ENCODE data around the gene VSIG4.

VSIG4 gene

GRCh38 chrX:66008328-66008970, 31.4 kb downstream of the VSIG4 start:
- no peak for DNase-seq (ENCODE audit: low read depth in 2 of 2)

- no peak for DNase-seq (ENCODE audit: low read depth in 2 of 2)
Measured at GRCh38 chrX:66007851-66008250, 32.0 kb downstream of the VSIG4 start.

- no peak for DNase-seq (ENCODE audit: low read depth in 2 of 2)
Measured at GRCh38 chrX:66005830-66006449, 33.9 kb downstream of the VSIG4 start.

GRCh38 chrX:66004928-66005829, 34.7 kb downstream of the VSIG4 start:
- no peak for DNase-seq (ENCODE audit: low read depth in 2 of 2)

- no peak for DNase-seq (ENCODE audit: low read depth in 2 of 2)
Measured at GRCh38 chrX:66002824-66003680, 36.8 kb downstream of the VSIG4 start.

- DNase-seq (ENCODE audit: low read depth in 2 of 2) = no peak
Measured at GRCh38 chrX:66001596-66001995, 38.3 kb downstream of the VSIG4 start.

GRCh38 chrX:66000628-66001272, 39.1 kb downstream of the VSIG4 start:
- DNase-seq (ENCODE audit: low read depth in 2 of 2) = no peak

- no peak for DNase-seq (ENCODE audit: low read depth in 2 of 2)
Measured at GRCh38 chrX:66000178-66000577, 39.7 kb downstream of the VSIG4 start.

- DNase-seq (ENCODE audit: low read depth in 2 of 2) = no peak
Measured at GRCh38 chrX:65999563-66000148, 40.2 kb downstream of the VSIG4 start.

- DNase-seq (ENCODE audit: low read depth in 2 of 2) = no peak
Measured at GRCh38 chrX:65999029-65999562, 40.8 kb downstream of the VSIG4 start.

- DNase-seq (ENCODE audit: low read depth in 2 of 2) = no peak
Measured at GRCh38 chrX:65997978-65998717, 41.7 kb downstream of the VSIG4 start.

GRCh38 chrX:65994519-65995506, 45.1 kb downstream of the VSIG4 start:
- no peak for DNase-seq (ENCODE audit: low read depth in 2 of 2)

- no peak for DNase-seq (ENCODE audit: low read depth in 2 of 2)
Measured at GRCh38 chrX:65993915-65994460, 45.9 kb downstream of the VSIG4 start.

GRCh38 chrX:65993332-65993731, 46.5 kb downstream of the VSIG4 start:
- DNase-seq (ENCODE audit: low read depth in 2 of 2) = no peak

- DNase-seq (ENCODE audit: low read depth in 2 of 2) = no peak
Measured at GRCh38 chrX:65990702-65991101, 49.2 kb downstream of the VSIG4 start.

GRCh38 chrX:65987811-65988210, 52.1 kb downstream of the VSIG4 start:
- no peak for DNase-seq (ENCODE audit: low read depth in 2 of 2)

- DNase-seq (ENCODE audit: low read depth in 2 of 2) = peak; percentile 15 to 16
Measured at GRCh38 chrX:65985922-65986588, 53.8 kb downstream of the VSIG4 start.

GRCh38 chrX:65985211-65985610, 54.7 kb downstream of the VSIG4 start:
- no peak for DNase-seq (ENCODE audit: low read depth in 2 of 2)

Measured in stimulated activated CD8-positive, alpha-beta memory T cell treated with anti-CD3 and anti-CD28 coated beads, Interleukin-2, amount 100 ng/mL, for 48 hours (primary cell).